Activated T-cell treated with anti-CD3 and anti-CD28 coated beads, Interleukin-2, amount 50 U/mL, for 48 hours (primary cell): ENCODE data around the gene TENM4.

Experiments
- DNase-seq, 2 experiments: peaks; one replicate each; pipeline ENCODE4 v3.0.0-alpha.2; 2020

TENM4 gene

GRCh38 chr11:79340535-79340934 is 100.3 kb downstream of the TENM4 start:
- DNase-seq = no peak

DNA sequence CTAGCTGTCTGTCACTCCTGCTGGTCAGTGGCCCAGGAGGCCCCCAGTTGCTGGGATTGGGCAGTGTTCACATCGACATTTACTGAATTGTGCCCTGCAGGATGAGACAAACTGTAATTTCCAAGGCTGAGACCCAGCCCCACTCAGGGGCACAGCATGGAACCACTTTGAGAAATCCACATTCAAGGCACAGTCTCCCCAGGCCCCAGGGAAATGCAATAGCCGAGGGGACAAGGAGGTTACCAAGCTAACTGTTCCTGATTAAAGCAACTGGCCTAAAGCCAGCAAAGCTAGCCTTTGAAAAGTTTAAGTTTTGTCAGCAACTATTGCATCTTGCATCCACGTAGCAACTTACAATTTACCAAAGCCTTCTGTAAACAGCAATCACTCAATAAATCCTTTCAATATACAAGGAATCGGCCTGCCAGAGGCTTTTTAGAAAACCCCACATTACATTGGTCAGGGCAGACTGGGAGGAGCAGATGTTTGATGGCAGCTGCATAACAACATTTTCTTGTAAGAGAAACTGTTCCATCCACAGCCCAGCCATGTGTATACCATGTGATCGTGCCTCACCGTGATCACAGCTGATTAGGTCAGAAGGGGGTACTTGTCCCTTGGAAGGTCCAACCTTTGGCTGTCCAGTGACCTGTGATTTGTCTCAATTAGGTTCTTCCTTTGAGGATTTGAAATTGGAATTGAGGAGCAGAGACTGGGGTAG is 103.9 kb downstream of the TENM4 start:
- no peak for DNase-seq

GRCh38 chr11:79335681-79336080 is 105.1 kb downstream of the TENM4 start:
- no peak for DNase-seq

DNA sequence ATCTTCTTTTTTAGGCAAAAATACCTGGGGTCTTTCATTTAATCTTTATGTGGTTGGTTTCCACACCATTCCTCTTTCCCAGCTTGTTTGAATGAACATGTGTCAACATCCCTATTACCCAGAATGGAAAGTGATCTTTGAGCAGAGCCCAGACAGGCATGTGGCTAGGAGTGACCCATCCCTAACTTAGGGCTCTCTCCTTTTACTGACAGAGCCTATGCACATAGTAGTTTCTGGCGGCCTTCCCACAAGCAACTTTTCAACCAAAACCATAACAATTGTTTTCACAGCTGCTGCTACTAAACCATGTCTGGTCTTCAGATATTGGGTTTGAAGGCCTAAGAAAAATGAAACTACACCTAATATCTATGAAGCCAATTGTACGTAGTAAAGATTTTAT is 107.5 kb downstream of the TENM4 start:
- DNase-seq = no peak

DNA sequence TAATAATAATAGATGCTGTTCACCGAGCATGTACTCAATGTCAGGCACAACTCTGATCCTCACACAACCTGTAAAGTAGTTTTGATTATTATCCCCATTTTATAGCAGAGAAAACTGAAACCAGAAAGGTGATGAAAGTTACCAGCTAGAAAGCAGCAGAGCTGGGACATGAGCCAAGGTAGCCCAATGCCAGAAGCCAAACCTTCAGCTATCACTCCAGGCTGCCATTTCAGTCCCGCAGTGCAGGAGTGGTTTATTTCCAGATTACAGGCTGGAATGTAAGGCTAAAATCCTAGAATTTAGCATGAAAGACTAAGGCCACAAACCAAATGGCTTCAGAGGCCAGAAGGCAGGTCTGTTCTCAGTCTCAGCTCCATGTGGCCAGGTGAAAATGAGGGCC is 108.8 kb downstream of the TENM4 start:
- DNase-seq = no peak

GRCh38 chr11:79331203-79331901 is 109.5 kb downstream of the TENM4 start:
- DNase-seq = no peak

DNA sequence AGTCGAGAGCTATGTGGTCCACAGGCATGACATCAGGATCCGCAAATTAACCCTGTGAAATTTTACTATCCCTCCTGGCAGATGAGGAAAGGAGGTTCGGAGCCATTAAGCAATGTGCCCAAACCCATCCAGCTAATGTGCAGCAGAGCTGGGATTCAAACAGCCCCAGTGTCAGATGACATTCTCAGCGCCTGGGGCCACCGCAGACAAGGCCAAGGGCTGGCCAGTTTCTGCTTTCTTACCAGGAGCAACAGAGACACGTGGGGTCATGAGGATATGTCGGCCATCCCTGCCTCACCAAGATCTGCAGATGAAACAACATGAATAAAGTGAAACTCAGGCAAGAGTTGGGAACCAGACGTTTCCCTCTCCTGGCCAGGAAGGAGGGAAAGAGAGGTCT is 110.2 kb downstream of the TENM4 start:
- DNase-seq = no peak

- DNase-seq = no peak
Observed at GRCh38 chr11:79329561-79329960, 111.3 kb downstream of the TENM4 start.

GRCh38 chr11:79328402-79328801 is 112.4 kb downstream of the TENM4 start:
- no peak for DNase-seq

DNA sequence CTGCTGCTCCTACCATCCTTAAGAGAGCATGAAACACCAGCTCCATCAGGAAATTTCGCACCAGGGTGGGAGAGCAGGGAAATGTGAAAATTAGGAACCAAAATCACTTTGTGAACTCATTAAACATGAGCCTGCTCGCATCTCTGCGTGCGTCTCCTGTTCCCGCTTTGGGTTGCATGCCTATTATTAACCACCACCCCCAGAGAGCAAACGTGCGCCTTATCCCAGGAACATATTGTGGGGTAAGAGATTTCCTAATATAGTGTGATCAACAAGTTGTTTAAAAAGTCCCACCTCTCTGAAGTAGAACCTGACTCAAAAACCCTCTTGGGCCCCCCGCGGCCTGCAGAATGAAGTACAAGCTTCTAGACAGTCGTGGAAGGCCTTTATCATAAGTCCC is 115.0 kb downstream of the TENM4 start:
- no peak for DNase-seq

DNA sequence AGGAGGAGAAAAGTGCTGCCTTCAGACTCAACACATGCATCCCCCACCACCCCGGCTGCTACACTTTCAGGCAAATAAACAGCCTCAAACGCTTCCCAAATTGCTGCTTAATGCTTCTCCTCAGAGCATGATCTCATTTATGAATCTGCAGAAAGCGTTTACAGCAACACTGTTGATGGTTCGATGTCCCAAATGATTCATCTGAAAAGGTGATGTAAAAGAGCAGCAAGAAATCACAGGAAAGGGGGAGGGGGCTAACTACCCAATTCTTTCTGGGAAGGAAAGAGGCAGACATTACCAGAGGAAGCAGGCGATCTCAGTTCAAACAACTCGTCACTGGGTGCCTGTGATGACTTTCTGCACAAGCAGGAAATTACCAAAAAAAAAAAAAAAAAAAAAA is 119.6 kb downstream of the TENM4 start:
- DNase-seq = no peak

GRCh38 chr11:79314906-79315689 is 125.7 kb downstream of the TENM4 start:
- DNase-seq = no peak

DNA sequence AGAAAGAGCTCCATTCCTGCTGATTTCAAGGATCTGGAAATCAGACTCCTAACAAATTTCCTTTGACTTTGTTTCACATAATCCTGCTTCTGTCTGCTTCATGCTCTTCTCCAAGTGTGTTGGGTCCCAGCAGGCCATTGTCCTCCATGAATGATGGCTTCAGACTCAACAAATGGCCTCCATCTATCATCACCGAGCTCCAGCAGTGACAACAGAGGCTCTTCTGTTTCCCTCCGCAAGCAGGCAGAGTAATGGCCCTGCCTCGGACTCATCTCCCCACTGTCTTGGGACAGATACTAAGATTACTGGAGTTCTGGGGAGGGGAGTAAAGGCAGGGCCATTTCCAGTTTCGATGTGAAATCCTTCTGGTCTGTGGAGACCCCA is 127.3 kb downstream of the TENM4 start:
- DNase-seq = no peak

GRCh38 chr11:79312617-79313529 is 128.0 kb downstream of the TENM4 start:
- DNase-seq = no peak

- DNase-seq = no peak
Observed at GRCh38 chr11:79311461-79311860, 129.4 kb downstream of the TENM4 start.

- no peak for DNase-seq
Observed at GRCh38 chr11:79309407-79309806, 131.4 kb downstream of the TENM4 start.

DNA sequence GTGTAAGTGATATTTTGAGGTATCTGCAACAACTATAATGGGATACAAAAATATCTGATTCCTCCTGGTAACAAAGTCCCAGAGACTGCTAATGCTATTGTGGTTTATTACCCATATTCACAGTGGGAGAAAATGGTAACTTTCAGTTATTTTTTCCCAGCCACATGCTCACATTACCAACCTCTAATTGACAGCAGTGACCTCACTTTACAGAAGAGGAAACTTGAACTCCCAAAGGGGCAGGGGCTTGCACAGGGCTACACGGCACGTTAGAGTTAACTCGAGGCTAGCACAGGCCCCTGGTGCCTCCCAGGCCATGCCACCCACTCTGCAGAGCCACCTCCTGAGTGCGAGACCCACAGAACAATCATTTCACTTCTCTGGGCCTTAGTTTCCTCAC is 132.4 kb downstream of the TENM4 start:
- DNase-seq = no peak

- DNase-seq = no peak
Observed at GRCh38 chr11:79304599-79305212, 136.1 kb downstream of the TENM4 start.

GRCh38 chr11:79296141-79296540 is 144.7 kb downstream of the TENM4 start:
- no peak for DNase-seq

DNA sequence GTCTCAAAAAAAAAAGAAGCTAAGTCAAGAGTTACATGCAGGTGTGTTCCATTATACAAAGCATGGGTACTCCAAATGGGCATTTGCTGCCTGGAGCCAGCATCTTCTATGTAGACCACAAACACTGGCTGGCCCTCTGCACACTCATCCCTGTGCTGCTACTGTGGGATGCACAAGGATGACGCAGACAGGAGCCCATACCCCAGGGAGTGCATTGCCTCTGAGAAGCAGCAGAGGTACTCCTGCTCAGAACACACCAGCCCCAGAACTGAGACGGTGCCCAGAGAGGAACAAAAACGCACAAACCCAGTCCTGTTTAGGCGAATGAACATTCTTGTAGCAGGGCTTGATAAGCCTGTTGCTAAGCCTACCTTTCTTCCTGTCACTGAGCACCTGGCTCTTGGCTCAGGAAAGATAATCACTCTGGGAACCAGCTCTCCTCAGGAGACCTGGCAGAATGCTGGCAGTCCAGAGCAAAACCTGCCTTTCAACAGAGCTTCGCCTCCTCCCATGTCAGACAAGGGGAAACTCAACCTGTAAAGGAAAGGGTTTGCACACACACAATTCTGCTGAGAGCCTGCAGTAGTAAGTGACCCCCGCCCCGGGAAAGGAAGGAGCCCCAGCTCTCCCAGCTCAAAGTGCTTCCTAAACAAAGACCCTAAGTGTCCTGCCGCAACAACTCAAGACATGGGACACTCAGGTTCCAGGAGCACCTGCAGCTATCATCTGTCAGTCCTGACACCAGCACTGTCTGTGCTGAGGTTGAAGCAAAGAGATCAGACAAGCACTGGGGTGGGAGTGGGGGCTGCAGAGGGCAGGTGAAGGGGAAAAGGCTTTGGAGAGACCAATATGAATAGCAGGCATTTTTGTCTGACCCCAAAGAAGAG is 145.7 kb downstream of the TENM4 start:
- no peak for DNase-seq

DNA sequence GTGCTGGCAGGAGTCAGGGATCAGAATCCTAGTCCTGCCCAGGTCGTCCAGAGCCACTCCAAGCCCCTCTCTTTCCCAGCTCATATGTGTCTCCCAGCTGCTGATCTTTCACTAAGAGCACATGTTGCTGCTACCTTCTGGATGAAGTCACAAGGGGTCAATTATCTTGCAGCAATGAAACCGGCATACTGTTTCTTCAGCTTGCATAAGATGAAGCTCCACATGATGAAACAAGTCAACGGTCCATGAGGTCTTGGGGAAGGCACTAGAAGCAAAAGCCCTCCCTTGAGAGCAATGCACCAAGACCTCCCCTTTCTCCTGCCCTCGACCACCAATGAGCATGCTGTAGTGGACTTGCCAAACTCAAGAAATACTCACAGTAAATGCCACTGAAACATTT is 148.9 kb downstream of the TENM4 start:
- DNase-seq = no peak
